ENCODE data around the gene RAMP1.

The RAMP1 gene

DNA sequence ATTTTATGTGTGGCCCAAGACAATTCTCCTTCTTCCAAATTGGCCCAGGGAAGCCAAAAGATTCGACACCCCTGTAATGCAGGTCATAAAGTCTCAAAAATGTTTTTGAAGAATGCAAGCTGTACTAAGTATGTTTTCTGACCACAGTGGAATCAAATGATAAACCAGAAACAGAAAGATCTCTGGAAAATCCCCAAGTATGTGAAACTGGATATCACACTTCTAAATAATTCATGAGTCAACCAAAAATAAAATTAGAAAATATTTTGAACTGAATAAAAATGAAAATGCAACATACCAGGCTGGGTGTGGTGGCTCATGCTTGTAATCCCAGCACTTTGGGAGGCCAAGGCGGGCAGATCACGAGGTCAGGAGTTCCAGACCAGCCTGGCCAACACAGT is 73.3 kb downstream of the RAMP1 start:
- no peak for TF ChIP-seq ZNF274 (IDR thresholded peaks at IDR 0.05; ENCODE audit: low read depth, low read length)
- no peak for TF ChIP-seq SUZ12 (IDR thresholded peaks at IDR 0.05; ENCODE audit: extremely low read depth, insufficient read depth, insufficient read length)
- no peak for TF ChIP-seq YY1 (IDR thresholded peaks at IDR 0.05; ENCODE audit: insufficient read depth, insufficient read length)
- H3K36me3 ChIP-seq (ENCODE audit: insufficient read depth, insufficient read length, low read length) = no peaks in the 10 kb centered on the region
- H3K9me3 ChIP-seq (ENCODE audit: insufficient read depth, low read length) = peaks cover 10% of the 10 kb centered on the region; the same call in 1 of the 2 replicates
- H3K9ac ChIP-seq (ENCODE audit: insufficient read length, low read depth) = no peak overlapping the region
- no peak for DNase-seq (ENCODE audit: low read depth, low spot score)
- H3K4me1 ChIP-seq (ENCODE audit: insufficient read depth, insufficient read length) = no peaks in the 10 kb centered on the region
- no peaks in the 10 kb centered on the region for H3K27me3 ChIP-seq (ENCODE audit: insufficient read depth, insufficient read length)
- H3K4me3 ChIP-seq (ENCODE audit: insufficient read length, low read depth) = no peak overlapping the region

- DNase-seq (ENCODE audit: low read depth, low spot score) = no peak
- H3K9me3 ChIP-seq (ENCODE audit: insufficient read depth, low read length) = peaks cover 10% of the 10 kb centered on the region; the same call in 1 of the 2 replicates
- H3K9ac ChIP-seq (ENCODE audit: insufficient read length, low read depth) = no peak overlapping the region
- TF ChIP-seq SUZ12 (IDR thresholded peaks at IDR 0.05; ENCODE audit: extremely low read depth, insufficient read depth, insufficient read length) = no peak
- no peak for TF ChIP-seq ZNF274 (IDR thresholded peaks at IDR 0.05; ENCODE audit: low read depth, low read length)
- no peak for TF ChIP-seq YY1 (IDR thresholded peaks at IDR 0.05; ENCODE audit: insufficient read depth, insufficient read length)
- no peaks in the 10 kb centered on the region for H3K36me3 ChIP-seq (ENCODE audit: insufficient read depth, insufficient read length, low read length)
- no peaks in the 10 kb centered on the region for H3K27me3 ChIP-seq (ENCODE audit: insufficient read depth, insufficient read length)
- H3K4me3 ChIP-seq (ENCODE audit: insufficient read length, low read depth) = no peak overlapping the region
- no peaks in the 10 kb centered on the region for H3K4me1 ChIP-seq (ENCODE audit: insufficient read depth, insufficient read length)
Observed at GRCh38 chr2:237934186-237934585, 74.8 kb downstream of the RAMP1 start.

- H3K9me3 ChIP-seq (ENCODE audit: insufficient read depth, low read length) = no peaks in the 10 kb centered on the region
- TF ChIP-seq SUZ12 (IDR thresholded peaks at IDR 0.05; ENCODE audit: extremely low read depth, insufficient read depth, insufficient read length) (no peak), ZNF274 (IDR thresholded peaks at IDR 0.05; ENCODE audit: low read depth, low read length) (no peak), YY1 (IDR thresholded peaks at IDR 0.05; ENCODE audit: insufficient read depth, insufficient read length) (no peak)
- no peaks in the 10 kb centered on the region for H3K36me3 ChIP-seq (ENCODE audit: insufficient read depth, insufficient read length, low read length)
- H3K4me3 ChIP-seq (ENCODE audit: insufficient read length, low read depth) = no peak overlapping the region
- no peaks in the 10 kb centered on the region for H3K27me3 ChIP-seq (ENCODE audit: insufficient read depth, insufficient read length)
- no peak for DNase-seq (ENCODE audit: low read depth, low spot score)
- no peak overlapping the region for H3K9ac ChIP-seq (ENCODE audit: insufficient read length, low read depth)
- H3K4me1 ChIP-seq (ENCODE audit: insufficient read depth, insufficient read length) = no peaks in the 10 kb centered on the region
Observed at GRCh38 chr2:237935740-237936452, 76.5 kb downstream of the RAMP1 start.

DNA sequence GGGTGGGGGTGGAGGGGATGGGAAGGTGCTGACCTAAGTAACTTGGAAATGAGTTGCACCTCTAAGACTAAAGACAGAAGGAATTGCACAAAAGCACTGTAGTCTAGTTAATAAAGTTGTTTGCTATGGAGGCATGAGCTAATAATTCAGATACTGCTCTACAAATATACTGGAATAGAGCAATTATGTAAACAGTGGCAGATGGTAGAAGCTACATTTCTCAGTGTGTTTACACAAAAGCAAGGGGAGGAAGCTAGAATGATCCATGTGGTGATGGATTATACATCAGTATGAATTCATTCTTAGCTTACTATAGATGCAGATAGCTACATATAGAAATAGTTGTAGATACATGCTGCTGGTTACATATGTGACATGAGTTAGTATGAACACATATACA is 79.8 kb downstream of the RAMP1 start:
- peaks cover 10% of the 10 kb centered on the region for H3K9me3 ChIP-seq (ENCODE audit: insufficient read depth, low read length)
- no peak for TF ChIP-seq YY1 (IDR thresholded peaks at IDR 0.05; ENCODE audit: insufficient read depth, insufficient read length)
- no peak for TF ChIP-seq SUZ12 (IDR thresholded peaks at IDR 0.05; ENCODE audit: extremely low read depth, insufficient read depth, insufficient read length)
- TF ChIP-seq ZNF274 (IDR thresholded peaks at IDR 0.05; ENCODE audit: low read depth, low read length) = no peak
- no peaks in the 10 kb centered on the region for H3K27me3 ChIP-seq (ENCODE audit: insufficient read depth, insufficient read length)
- H3K4me3 ChIP-seq (ENCODE audit: insufficient read length, low read depth) = no peak overlapping the region
- DNase-seq (ENCODE audit: low read depth, low spot score) = no peak
- H3K4me1 ChIP-seq (ENCODE audit: insufficient read depth, insufficient read length) = peaks cover 5% of the 10 kb centered on the region
- H3K9ac ChIP-seq (ENCODE audit: insufficient read length, low read depth) = no peak overlapping the region
- H3K36me3 ChIP-seq (ENCODE audit: insufficient read depth, insufficient read length, low read length) = no peaks in the 10 kb centered on the region

DNA sequence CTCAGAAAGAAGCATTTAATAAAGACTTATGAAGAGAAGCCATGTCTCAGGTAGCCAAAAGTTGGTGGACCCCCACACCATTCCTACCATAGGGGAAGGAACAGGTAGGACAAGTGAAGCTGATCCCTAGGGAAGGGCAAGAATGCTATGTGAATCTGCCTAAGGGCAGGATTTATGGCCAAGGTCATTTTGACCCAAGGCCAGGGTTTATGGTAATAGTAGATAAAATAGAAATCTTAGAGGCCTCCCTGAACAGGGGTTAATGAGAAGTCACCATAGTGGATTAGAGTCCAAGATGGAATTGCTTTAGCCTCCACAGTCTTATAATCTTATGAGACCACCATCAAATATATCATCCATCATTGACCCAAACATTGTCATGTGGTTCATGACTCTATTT is 81.4 kb downstream of the RAMP1 start:
- TF ChIP-seq YY1 (IDR thresholded peaks at IDR 0.05; ENCODE audit: insufficient read depth, insufficient read length) (no peak), SUZ12 (IDR thresholded peaks at IDR 0.05; ENCODE audit: extremely low read depth, insufficient read depth, insufficient read length) (no peak)
- Histone ChIP-seq H3K4me3 (ENCODE audit: insufficient read length, low read depth) (no peak overlapping the region), H3K9me3 (ENCODE audit: insufficient read depth, low read length) (peaks cover 26% of the 10 kb centered on the region), H3K9ac (ENCODE audit: insufficient read length, low read depth) (no peak overlapping the region), H3K36me3 (ENCODE audit: insufficient read depth, insufficient read length, low read length) (no peaks in the 10 kb centered on the region), H3K4me1 (ENCODE audit: insufficient read depth, insufficient read length) (peaks cover 5% of the 10 kb centered on the region), H3K27me3 (ENCODE audit: insufficient read depth, insufficient read length) (no peaks in the 10 kb centered on the region)
- DNase-seq (ENCODE audit: low read depth, low spot score) = no peak

GRCh38 chr2:237941239-237941638 is 81.8 kb downstream of the RAMP1 start:
- no peak for TF ChIP-seq ZNF274 (IDR thresholded peaks at IDR 0.05; ENCODE audit: low read depth, low read length)
- TF ChIP-seq YY1 (IDR thresholded peaks at IDR 0.05; ENCODE audit: insufficient read depth, insufficient read length) = no peak
- no peak for TF ChIP-seq SUZ12 (IDR thresholded peaks at IDR 0.05; ENCODE audit: extremely low read depth, insufficient read depth, insufficient read length)
- Histone ChIP-seq H3K4me3 (ENCODE audit: insufficient read length, low read depth) (no peak overlapping the region), H3K9ac (ENCODE audit: insufficient read length, low read depth) (no peak overlapping the region), H3K9me3 (ENCODE audit: insufficient read depth, low read length) (peaks cover 29% of the 10 kb centered on the region), H3K36me3 (ENCODE audit: insufficient read depth, insufficient read length, low read length) (no peaks in the 10 kb centered on the region), H3K27me3 (ENCODE audit: insufficient read depth, insufficient read length) (no peaks in the 10 kb centered on the region), H3K4me1 (ENCODE audit: insufficient read depth, insufficient read length) (peaks cover 5% of the 10 kb centered on the region)
- DNase-seq (ENCODE audit: low read depth, low spot score) = no peak

GRCh38 chr2:237942513-237942899 is 83.1 kb downstream of the RAMP1 start:
- no peak overlapping the region for H3K4me3 ChIP-seq (ENCODE audit: insufficient read length, low read depth)
- H3K9ac ChIP-seq (ENCODE audit: insufficient read length, low read depth) = no peak overlapping the region
- H3K36me3 ChIP-seq (ENCODE audit: insufficient read depth, insufficient read length, low read length) = no peaks in the 10 kb centered on the region
- no peak for TF ChIP-seq ZNF274 (IDR thresholded peaks at IDR 0.05; ENCODE audit: low read depth, low read length)
- no peak for TF ChIP-seq SUZ12 (IDR thresholded peaks at IDR 0.05; ENCODE audit: extremely low read depth, insufficient read depth, insufficient read length)
- TF ChIP-seq YY1 (IDR thresholded peaks at IDR 0.05; ENCODE audit: insufficient read depth, insufficient read length) = no peak
- H3K4me1 ChIP-seq (ENCODE audit: insufficient read depth, insufficient read length) = peaks cover 5% of the 10 kb centered on the region
- H3K27me3 ChIP-seq (ENCODE audit: insufficient read depth, insufficient read length) = no peaks in the 10 kb centered on the region
- DNase-seq (ENCODE audit: low read depth, low spot score) = no peak
- H3K9me3 ChIP-seq (ENCODE audit: insufficient read depth, low read length) = peaks cover 29% of the 10 kb centered on the region
